ENCODE data around the gene EVPLL.

EVPLL gene

GRCh38 chr17:18339933-18340332 lies 37.6 kb upstream of the EVPLL start:
- Histone ChIP-seq H3K9me3 (ENCODE audit: insufficient read depth, low read length) (no peaks in the 10 kb centered on the region), H4K20me1 (ENCODE audit: insufficient read depth, low read length) (no peaks in the 10 kb centered on the region), H3K79me2 (ENCODE audit: low read length) (no peaks in the 10 kb centered on the region), H3K36me3 (replicated peaks; ENCODE audit: low read depth, low read length) (no peaks in the 10 kb centered on the region), H2AFZ (ENCODE audit: low read depth, low read length) (no peak overlapping the region), H3K4me2 (ENCODE audit: low read length) (no peak overlapping the region), H3K27me3 (ENCODE audit: low read depth, low read length) (no peaks in the 10 kb centered on the region), H3K27ac (ENCODE audit: low read length) (no peak overlapping the region), H3K4me3 (ENCODE audit: low read length) (no peak overlapping the region), H3K4me1 (ENCODE audit: low read length) (no peaks in the 10 kb centered on the region), H3K9ac (ENCODE audit: low read length) (no peak overlapping the region)
- TF ChIP-seq EZH2phosphoT487 (IDR thresholded peaks at IDR 0.05; ENCODE audit: low read depth) = no peak
- TF ChIP-seq CTCF (IDR thresholded peaks at IDR 0.05; ENCODE audit: low read depth, low read length) = no peak

GRCh38 chr17:18344021-18344420 lies 33.6 kb upstream of the EVPLL start:
- no peaks in the 10 kb centered on the region for H3K9me3 ChIP-seq (ENCODE audit: insufficient read depth, low read length)
- H2AFZ ChIP-seq (ENCODE audit: low read depth, low read length) = no peak overlapping the region
- no peak overlapping the region for H3K27ac ChIP-seq (ENCODE audit: low read length)
- no peak for TF ChIP-seq CTCF (IDR thresholded peaks at IDR 0.05; ENCODE audit: low read depth, low read length)
- no peak for TF ChIP-seq EZH2phosphoT487 (IDR thresholded peaks at IDR 0.05; ENCODE audit: low read depth)
- H3K4me1 ChIP-seq (ENCODE audit: low read length) = no peaks in the 10 kb centered on the region
- no peaks in the 10 kb centered on the region for H3K27me3 ChIP-seq (ENCODE audit: low read depth, low read length)
- no peaks in the 10 kb centered on the region for H3K79me2 ChIP-seq (ENCODE audit: low read length)
- H3K4me3 ChIP-seq (ENCODE audit: low read length) = no peak overlapping the region
- no peak overlapping the region for H3K4me2 ChIP-seq (ENCODE audit: low read length)
- no peaks in the 10 kb centered on the region for H3K36me3 ChIP-seq (replicated peaks; ENCODE audit: low read depth, low read length)
- no peaks in the 10 kb centered on the region for H4K20me1 ChIP-seq (ENCODE audit: insufficient read depth, low read length)
- no peak overlapping the region for H3K9ac ChIP-seq (ENCODE audit: low read length)

GRCh38 chr17:18353541-18353940 lies 24.0 kb upstream of the EVPLL start:
- no peak overlapping the region for H2AFZ ChIP-seq (ENCODE audit: low read depth, low read length)
- H3K4me1 ChIP-seq (ENCODE audit: low read length) = no peaks in the 10 kb centered on the region
- no peaks in the 10 kb centered on the region for H4K20me1 ChIP-seq (ENCODE audit: insufficient read depth, low read length)
- TF ChIP-seq CTCF (IDR thresholded peaks at IDR 0.05; ENCODE audit: low read depth, low read length) (no peak), EZH2phosphoT487 (IDR thresholded peaks at IDR 0.05; ENCODE audit: low read depth) (no peak)
- no peaks in the 10 kb centered on the region for H3K9me3 ChIP-seq (ENCODE audit: insufficient read depth, low read length)
- no peaks in the 10 kb centered on the region for H3K79me2 ChIP-seq (ENCODE audit: low read length)
- H3K9ac ChIP-seq (ENCODE audit: low read length) = no peak overlapping the region
- H3K27ac ChIP-seq (ENCODE audit: low read length) = no peak overlapping the region
- H3K4me3 ChIP-seq (ENCODE audit: low read length) = no peak overlapping the region
- H3K4me2 ChIP-seq (ENCODE audit: low read length) = no peak overlapping the region
- H3K36me3 ChIP-seq (replicated peaks; ENCODE audit: low read depth, low read length) = no peaks in the 10 kb centered on the region
- no peaks in the 10 kb centered on the region for H3K27me3 ChIP-seq (ENCODE audit: low read depth, low read length)

- H3K36me3 ChIP-seq (replicated peaks; ENCODE audit: low read depth, low read length) = no peaks in the 10 kb centered on the region
- H3K27ac ChIP-seq (ENCODE audit: low read length) = no peak overlapping the region
- no peaks in the 10 kb centered on the region for H3K4me1 ChIP-seq (ENCODE audit: low read length)
- H3K4me3 ChIP-seq (ENCODE audit: low read length) = no peak overlapping the region
- H3K79me2 ChIP-seq (ENCODE audit: low read length) = no peaks in the 10 kb centered on the region
- TF ChIP-seq CTCF (IDR thresholded peaks at IDR 0.05; ENCODE audit: low read depth, low read length) (no peak), EZH2phosphoT487 (IDR thresholded peaks at IDR 0.05; ENCODE audit: low read depth) (no peak)
- H3K27me3 ChIP-seq (ENCODE audit: low read depth, low read length) = no peaks in the 10 kb centered on the region
- no peaks in the 10 kb centered on the region for H4K20me1 ChIP-seq (ENCODE audit: insufficient read depth, low read length)
- no peaks in the 10 kb centered on the region for H3K9me3 ChIP-seq (ENCODE audit: insufficient read depth, low read length)
- H3K9ac ChIP-seq (ENCODE audit: low read length) = no peak overlapping the region
- no peak overlapping the region for H2AFZ ChIP-seq (ENCODE audit: low read depth, low read length)
- no peak overlapping the region for H3K4me2 ChIP-seq (ENCODE audit: low read length)
Observed at GRCh38 chr17:18356624-18357023, 21.0 kb upstream of the EVPLL start.

All from OCI-LY3 (cell line).